Mammary epithelial cell (primary cell): Measurements from ENCODE around the gene FKBP4.

Experiments
- CTCF ChIP-seq, 2 donors: IDR thresholded peaks in 1 of 2; conservative IDR thresholded peaks in 1 of 2; 2 replicates each; pipeline ENCODE4 v1.5.1; 2011 to 2012; ENCODE audit warnings: inconsistent platforms in 2 of 2, low read length in 2 of 2, mild to moderate bottlenecking in 2 of 2, control low read depth in 1 of 2, low read depth in 1 of 2; ENCODE audit not compliant: insufficient read depth in 1 of 2; ENCODE audit errors: extremely low read depth in 1 of 2
- EZH2 ChIP-seq: IDR thresholded peaks from 2 replicates; pipeline ENCODE4 v1.6.1; 2012; ENCODE audit warnings: low read length, inconsistent platforms, borderline replicate concordance

- TF ChIP-seq CTCF (conservative IDR thresholded peaks at IDR 0.05 in 1 of 2, IDR thresholded peaks at IDR 0.05 in 1 of 2; ENCODE audit: extremely low read depth in 1 of 2, insufficient read depth in 1 of 2, low read depth in 1 of 2, low read length in 2 of 2) (no peak), EZH2 (no peak)
These were observed at the start of gene FKBP4 for GRCh38 chr12:2794736-2795289.
